HL-60 (cell line): ENCODE measurements around the gene NPHP4.

ENCODE experiments used
- DNase-seq, 2 experiments: peaks; one replicate each; pipeline ENCODE4 v3.0.0-alpha.2; 2010 to 2020; ENCODE audit warnings: low read depth in 1 of 2, low spot score in 1 of 2
- H3K27ac ChIP-seq: fragments of 250-450 bp; sonication (Bioruptor Pico); replicated peaks from 2 replicates; pipeline ENCODE4 v1.5.1; 2020; ENCODE audit warnings: mild to moderate bottlenecking, moderate library complexity
- H3K27me3 ChIP-seq: fragments of 250-450 bp; sonication (Bioruptor Pico); 2 replicates; pipeline ENCODE4 v1.5.1; 2021; ENCODE audit warnings: mild to moderate bottlenecking, moderate library complexity; ENCODE audit not compliant: insufficient read depth, poor library complexity, severe bottlenecking
- H3K4me3 ChIP-seq: replicated peaks from 2 replicates; pipeline ENCODE4 v1.5.1; 2011; ENCODE audit warnings: mild to moderate bottlenecking, control low read depth, low read length; ENCODE audit not compliant: insufficient read depth
- GABPA ChIP-seq: IDR thresholded peaks from 2 replicates; pipeline ENCODE4 v1.6.1; 2012; ENCODE audit warnings: low read depth
- POLR2AphosphoS5 ChIP-seq: IDR thresholded peaks from 2 replicates; pipeline ENCODE4 v1.6.1; 2012; ENCODE audit warnings: low read depth
- SPI1 ChIP-seq: IDR thresholded peaks from 2 replicates; pipeline ENCODE4 v1.6.1; 2012; ENCODE audit warnings: low read depth, mild to moderate bottlenecking, borderline replicate concordance
- TF ChIP-seq, protein P1 (sequence below): IDR thresholded peaks from one replicate; pipeline ENCODE4 v1.5.1; 2011; ENCODE audit warnings: low read length, control low read depth, inconsistent platforms; ENCODE audit not compliant: insufficient read depth
- TF ChIP-seq, protein P2 (sequence below): IDR thresholded peaks from 2 replicates; pipeline ENCODE4 v1.6.1; 2012; ENCODE audit warnings: low read depth; ENCODE audit not compliant: insufficient replicate concordance

Gene NPHP4

GRCh38 chr1:5999711-6000443, 7.7 kb upstream of the NPHP4 start:
- H3K27ac ChIP-seq, result no peak overlapping the region
- no peak for DNase-seq
- no peaks in the 10 kb centered on the region for H3K27me3 ChIP-seq
- no peak overlapping the region for H3K4me3 ChIP-seq
- TF ChIP-seq SPI1 (no peak), GABPA (no peak), POLR2AphosphoS5 (no peak)
- TF ChIP-seq, protein P1, sequence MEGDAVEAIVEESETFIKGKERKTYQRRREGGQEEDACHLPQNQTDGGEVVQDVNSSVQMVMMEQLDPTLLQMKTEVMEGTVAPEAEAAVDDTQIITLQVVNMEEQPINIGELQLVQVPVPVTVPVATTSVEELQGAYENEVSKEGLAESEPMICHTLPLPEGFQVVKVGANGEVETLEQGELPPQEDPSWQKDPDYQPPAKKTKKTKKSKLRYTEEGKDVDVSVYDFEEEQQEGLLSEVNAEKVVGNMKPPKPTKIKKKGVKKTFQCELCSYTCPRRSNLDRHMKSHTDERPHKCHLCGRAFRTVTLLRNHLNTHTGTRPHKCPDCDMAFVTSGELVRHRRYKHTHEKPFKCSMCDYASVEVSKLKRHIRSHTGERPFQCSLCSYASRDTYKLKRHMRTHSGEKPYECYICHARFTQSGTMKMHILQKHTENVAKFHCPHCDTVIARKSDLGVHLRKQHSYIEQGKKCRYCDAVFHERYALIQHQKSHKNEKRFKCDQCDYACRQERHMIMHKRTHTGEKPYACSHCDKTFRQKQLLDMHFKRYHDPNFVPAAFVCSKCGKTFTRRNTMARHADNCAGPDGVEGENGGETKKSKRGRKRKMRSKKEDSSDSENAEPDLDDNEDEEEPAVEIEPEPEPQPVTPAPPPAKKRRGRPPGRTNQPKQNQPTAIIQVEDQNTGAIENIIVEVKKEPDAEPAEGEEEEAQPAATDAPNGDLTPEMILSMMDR, result no peak
- TF ChIP-seq, protein P2, sequence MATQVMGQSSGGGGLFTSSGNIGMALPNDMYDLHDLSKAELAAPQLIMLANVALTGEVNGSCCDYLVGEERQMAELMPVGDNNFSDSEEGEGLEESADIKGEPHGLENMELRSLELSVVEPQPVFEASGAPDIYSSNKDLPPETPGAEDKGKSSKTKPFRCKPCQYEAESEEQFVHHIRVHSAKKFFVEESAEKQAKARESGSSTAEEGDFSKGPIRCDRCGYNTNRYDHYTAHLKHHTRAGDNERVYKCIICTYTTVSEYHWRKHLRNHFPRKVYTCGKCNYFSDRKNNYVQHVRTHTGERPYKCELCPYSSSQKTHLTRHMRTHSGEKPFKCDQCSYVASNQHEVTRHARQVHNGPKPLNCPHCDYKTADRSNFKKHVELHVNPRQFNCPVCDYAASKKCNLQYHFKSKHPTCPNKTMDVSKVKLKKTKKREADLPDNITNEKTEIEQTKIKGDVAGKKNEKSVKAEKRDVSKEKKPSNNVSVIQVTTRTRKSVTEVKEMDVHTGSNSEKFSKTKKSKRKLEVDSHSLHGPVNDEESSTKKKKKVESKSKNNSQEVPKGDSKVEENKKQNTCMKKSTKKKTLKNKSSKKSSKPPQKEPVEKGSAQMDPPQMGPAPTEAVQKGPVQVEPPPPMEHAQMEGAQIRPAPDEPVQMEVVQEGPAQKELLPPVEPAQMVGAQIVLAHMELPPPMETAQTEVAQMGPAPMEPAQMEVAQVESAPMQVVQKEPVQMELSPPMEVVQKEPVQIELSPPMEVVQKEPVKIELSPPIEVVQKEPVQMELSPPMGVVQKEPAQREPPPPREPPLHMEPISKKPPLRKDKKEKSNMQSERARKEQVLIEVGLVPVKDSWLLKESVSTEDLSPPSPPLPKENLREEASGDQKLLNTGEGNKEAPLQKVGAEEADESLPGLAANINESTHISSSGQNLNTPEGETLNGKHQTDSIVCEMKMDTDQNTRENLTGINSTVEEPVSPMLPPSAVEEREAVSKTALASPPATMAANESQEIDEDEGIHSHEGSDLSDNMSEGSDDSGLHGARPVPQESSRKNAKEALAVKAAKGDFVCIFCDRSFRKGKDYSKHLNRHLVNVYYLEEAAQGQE, result no peak

- TF ChIP-seq, protein P1, result no peak
- TF ChIP-seq GABPA (no peak), SPI1 (no peak), POLR2AphosphoS5 (no peak)
- TF ChIP-seq, protein P2, result no peak
- Histone ChIP-seq H3K27me3 (no peaks in the 10 kb centered on the region), H3K4me3 (no peak overlapping the region), H3K27ac (no peak overlapping the region)
- no peak for DNase-seq
Measured at GRCh38 chr1:5998906-5999301, 6.7 kb upstream of the NPHP4 start.

DNA sequence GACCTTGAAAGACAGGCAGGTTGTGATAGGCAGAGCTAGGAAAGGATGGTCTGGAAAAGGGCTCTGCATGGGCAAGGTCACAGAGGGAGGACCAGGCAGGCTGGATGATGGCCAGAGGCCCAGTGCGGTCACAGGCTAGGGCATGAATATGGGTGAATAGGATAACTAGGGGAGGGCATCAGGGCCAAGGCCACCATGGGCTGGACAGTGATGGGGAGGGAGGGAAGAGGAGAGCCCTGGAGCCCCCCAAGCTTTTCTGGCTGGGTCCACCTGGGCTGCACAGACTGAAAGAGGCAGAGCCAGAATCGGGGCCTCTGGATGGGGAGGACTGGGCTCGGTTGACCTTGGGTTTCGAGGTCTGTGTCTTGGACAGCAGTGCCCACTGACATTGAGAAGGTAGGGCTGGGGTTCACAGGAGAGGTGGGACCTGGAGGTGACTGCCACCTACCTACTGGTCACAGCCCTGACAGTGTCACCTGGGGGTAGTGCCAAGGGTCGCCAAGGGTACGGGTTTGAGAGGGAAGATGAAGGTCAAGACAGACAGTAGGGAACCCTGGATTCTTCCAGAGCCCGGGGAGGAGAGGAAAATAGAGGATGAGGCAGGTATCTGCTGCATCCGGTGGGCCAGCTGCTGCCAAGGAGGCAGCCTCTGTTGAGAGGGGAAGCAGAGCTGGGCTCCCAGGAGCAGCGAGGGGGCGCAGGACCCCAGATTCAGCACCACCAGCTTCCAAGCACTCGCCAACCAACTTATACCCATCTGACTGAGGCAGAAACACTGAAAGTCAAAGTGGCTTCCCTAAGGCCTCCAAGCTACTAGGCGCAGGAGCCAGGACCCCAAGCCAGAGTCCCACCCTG, 6.1 kb upstream of the NPHP4 start:
- TF ChIP-seq SPI1 (no peak), POLR2AphosphoS5 (no peak), GABPA (no peak)
- TF ChIP-seq, protein P1, result no peak
- TF ChIP-seq, protein P2, result no peak
- DNase-seq, result no peak
- no peak overlapping the region for H3K4me3 ChIP-seq
- H3K27ac ChIP-seq, result no peak overlapping the region
- no peaks in the 10 kb centered on the region for H3K27me3 ChIP-seq
